ENCODE measurements around the gene SYNPO.

SYNPO gene

GRCh38 chr5:150639377-150639692 lies 1.1 kb upstream of the SYNPO start:
- H3K9me2 ChIP-seq (replicated peaks; ENCODE audit: control insufficient read depth, low read length), result no peaks in the 10 kb centered on the region
- H3K4me2 ChIP-seq (ENCODE audit: low read length), result no peak overlapping the region
- no peaks in the 10 kb centered on the region for H4K20me1 ChIP-seq (ENCODE audit: control insufficient read depth, insufficient read depth, low read depth, low read length)
- TF ChIP-seq CTCF (IDR thresholded peaks at IDR 0.05; ENCODE audit: low read depth, low read length, poor library complexity, severe bottlenecking) (no peak), EZH2phosphoT487 (IDR thresholded peaks at IDR 0.05; ENCODE audit: borderline replicate concordance, low read length) (no peak)
- no peaks in the 10 kb centered on the region for H3K9me3 ChIP-seq (ENCODE audit: control insufficient read depth, insufficient read depth, low read length)
- no peaks in the 10 kb centered on the region for H3F3A ChIP-seq (ENCODE audit: control insufficient read depth, insufficient read depth)
- peaks cover 25% of the 10 kb centered on the region for H3K27me3 ChIP-seq (ENCODE audit: control insufficient read depth, low read length)
- H3K27ac ChIP-seq (ENCODE audit: low read depth, low read length), result no peak overlapping the region
- no peaks in the 10 kb centered on the region for H3K79me2 ChIP-seq (ENCODE audit: control insufficient read depth, low read length)
- H3K36me3 ChIP-seq (ENCODE audit: control insufficient read depth, low read length), result no peaks in the 10 kb centered on the region
- H3K4me1 ChIP-seq (ENCODE audit: control insufficient read depth, low read length), result no peaks in the 10 kb centered on the region
- H3K4me3 ChIP-seq (ENCODE audit: low read length), result no peak overlapping the region

GRCh38 chr5:150639751-150640150 lies 709 bp upstream of the SYNPO start:
- Histone ChIP-seq H3K27ac (ENCODE audit: low read depth, low read length) (no peak overlapping the region), H3K27me3 (ENCODE audit: control insufficient read depth, low read length) (peaks cover 30% of the 10 kb centered on the region), H3K4me2 (ENCODE audit: low read length) (no peak overlapping the region), H3K4me3 (ENCODE audit: low read length) (no peak overlapping the region), H3K36me3 (ENCODE audit: control insufficient read depth, low read length) (no peaks in the 10 kb centered on the region), H3K9me3 (ENCODE audit: control insufficient read depth, insufficient read depth, low read length) (no peaks in the 10 kb centered on the region), H3K4me1 (ENCODE audit: control insufficient read depth, low read length) (no peaks in the 10 kb centered on the region), H3F3A (ENCODE audit: control insufficient read depth, insufficient read depth) (no peaks in the 10 kb centered on the region), H3K79me2 (ENCODE audit: control insufficient read depth, low read length) (no peaks in the 10 kb centered on the region), H3K9me2 (replicated peaks; ENCODE audit: control insufficient read depth, low read length) (no peaks in the 10 kb centered on the region), H4K20me1 (ENCODE audit: control insufficient read depth, insufficient read depth, low read depth, low read length) (no peaks in the 10 kb centered on the region)
- no peak for TF ChIP-seq EZH2phosphoT487 (IDR thresholded peaks at IDR 0.05; ENCODE audit: borderline replicate concordance, low read length)
- no peak for TF ChIP-seq CTCF (IDR thresholded peaks at IDR 0.05; ENCODE audit: low read depth, low read length, poor library complexity, severe bottlenecking)

- H3K27ac ChIP-seq (ENCODE audit: low read depth, low read length), result no peak overlapping the region
These were observed 628 bp downstream of the SYNPO start for GRCh38 chr5:150641006-150641570.

More at GRCh38 chr5:150641006-150641570, 628 bp downstream of the SYNPO start:
- no peaks in the 10 kb centered on the region for H3K4me1 ChIP-seq (ENCODE audit: control insufficient read depth, low read length)
- H3K9me3 ChIP-seq (ENCODE audit: control insufficient read depth, insufficient read depth, low read length), result no peaks in the 10 kb centered on the region
- H3K27me3 ChIP-seq (ENCODE audit: control insufficient read depth, low read length), result peaks cover 40% of the 10 kb centered on the region
- TF ChIP-seq CTCF (IDR thresholded peaks at IDR 0.05; ENCODE audit: low read depth, low read length, poor library complexity, severe bottlenecking), result no peak
- no peak for TF ChIP-seq EZH2phosphoT487 (IDR thresholded peaks at IDR 0.05; ENCODE audit: borderline replicate concordance, low read length)
- H4K20me1 ChIP-seq (ENCODE audit: control insufficient read depth, insufficient read depth, low read depth, low read length), result no peaks in the 10 kb centered on the region
- no peaks in the 10 kb centered on the region for H3K9me2 ChIP-seq (replicated peaks; ENCODE audit: control insufficient read depth, low read length)
- no peak overlapping the region for H3K4me2 ChIP-seq (ENCODE audit: low read length)
- H3K4me3 ChIP-seq (ENCODE audit: low read length), result no peak overlapping the region
- no peaks in the 10 kb centered on the region for H3K36me3 ChIP-seq (ENCODE audit: control insufficient read depth, low read length)
- no peaks in the 10 kb centered on the region for H3F3A ChIP-seq (ENCODE audit: control insufficient read depth, insufficient read depth)
- no peaks in the 10 kb centered on the region for H3K79me2 ChIP-seq (ENCODE audit: control insufficient read depth, low read length)

Measured in DOHH2 (cell line).